GM12878 (cell line): ENCODE data around the gene RPL18. TPM values are rescaled to one million over a fixed set of nuclear protein-coding genes. Genes with fewer than 3 reads are reported as not detected.

ENCODE experiments used
- ATAC-seq: fragments of 200-7000 bp; cut with Tn5 transposase; 3 replicates; pipeline ENCODE4 v1.9.1; 2020; ENCODE audit warnings: mild to moderate bottlenecking, moderate library complexity
- BruUV-seq: library from RNA; stranded (reverse); fragments of 400-500 nt; replicated peaks from 2 replicates; lab custom pipeline; 2021; lab: Mats Ljungman, UMichigan
- CTCF ChIA-PET: fragments of 300-600 bp; sonication (Branson Sonifier 250); formaldehyde crosslinking; extraction: SDS; loops from one replicate; lab custom pipeline; 2021; ENCODE audit warnings: inconsistent platforms; lab: Yijun Ruan, JAX
- POLR2A ChIA-PET: fragments of 350-600 bp; formaldehyde crosslinking; extraction: SDS; loops from one replicate; lab custom pipeline; 2021; ENCODE audit warnings: inconsistent platforms; lab: Charles Lee
- RAD21 ChIA-PET: fragments of 300-600 bp; sonication (Branson Sonifier 250); formaldehyde crosslinking; loops from one replicate; lab custom pipeline; 2023; ENCODE audit warnings: antibody characterized with exemption; ENCODE audit not compliant: unreplicated experiment; lab: Charles Lee
- SMC1A ChIA-PET: fragments of 300-600 bp; sonication (Branson Sonifier 250); formaldehyde crosslinking; loops from one replicate; lab custom pipeline; 2023; ENCODE audit not compliant: unreplicated experiment, uncharacterized antibody; lab: Charles Lee
- DNase-seq: peaks from one replicate; pipeline ENCODE4 v3.0.0-alpha.2; 2011; ENCODE audit warnings: low read depth, low spot score
- FAIRE-seq: peaks from 3 replicates; lab custom pipeline; 2011; peaks lifted over from hg19 to GRCh38; lab: Jason Lieb, UNC
- H2AFZ ChIP-seq: 2 replicates; pipeline ENCODE4 v1.6.0; 2011; ENCODE audit warnings: low read depth, low read length, control low read depth; ENCODE audit not compliant: control insufficient read depth
- H3K27ac ChIP-seq: 2 replicates; pipeline ENCODE4 v1.5.1; 2011; ENCODE audit warnings: control low read depth; ENCODE audit not compliant: control insufficient read depth, insufficient read depth
- H3K27me3 ChIP-seq, 2 experiments: replicated peaks in 1 of 2; 2 replicates each; pipeline versions ENCODE4 v1.6.0 to v1.6.1; 2011; ENCODE audit warnings: low read length in 1 of 2; ENCODE audit not compliant: control insufficient read depth in 2 of 2, insufficient read depth in 2 of 2
- H3K36me3 ChIP-seq, 2 experiments: 2 replicates each; pipeline ENCODE4 v1.5.1; 2011; ENCODE audit warnings: low read length in 1 of 2; ENCODE audit not compliant: control insufficient read depth in 2 of 2, insufficient read depth in 2 of 2
- H3K4me1 ChIP-seq: 2 replicates; pipeline ENCODE4 v1.6.1; 2011; ENCODE audit warnings: mild to moderate bottlenecking, low read length, moderate library complexity, mixed read lengths; ENCODE audit not compliant: control insufficient read depth, insufficient read depth
- H3K4me2 ChIP-seq: 2 replicates; pipeline ENCODE4 v1.6.0; 2011; ENCODE audit warnings: control low read depth; ENCODE audit not compliant: control insufficient read depth, insufficient read depth
- H3K4me3 ChIP-seq: fragments of 200-600 bp; sonication (generic); 2 replicates; pipeline ENCODE4 v1.5.1; 2016
- H3K79me2 ChIP-seq: 2 replicates; pipeline ENCODE4 v1.6.0; 2011; ENCODE audit warnings: low read length; ENCODE audit not compliant: control insufficient read depth, insufficient read depth
- H3K9ac ChIP-seq: 2 replicates; pipeline ENCODE4 v1.8.0; 2011; ENCODE audit warnings: low read length, control low read depth, mixed read lengths; ENCODE audit not compliant: control insufficient read depth, insufficient read depth
- H3K9me3 ChIP-seq: replicated peaks from 3 replicates; pipeline ENCODE4 v1.5.1; 2011; ENCODE audit warnings: mild to moderate bottlenecking, low read length; ENCODE audit not compliant: control insufficient read depth, insufficient read depth
- H4K20me1 ChIP-seq: 2 replicates; pipeline ENCODE4 v1.6.0; 2011; ENCODE audit not compliant: control insufficient read depth, insufficient read depth
- ATF7 ChIP-seq: fragments of 450-650 bp; IDR thresholded peaks from 2 replicates; pipeline ENCODE4 v1.6.1; 2016; ENCODE audit warnings: low read depth, mild to moderate bottlenecking
- CBX5 ChIP-seq: sonication (generic); IDR thresholded peaks from 2 replicates; pipeline ENCODE4 v1.6.1; 2016; ENCODE audit warnings: low read depth, moderate library complexity, mild to moderate bottlenecking, inconsistent platforms
- CUX1 ChIP-seq: IDR thresholded peaks from 2 replicates; pipeline ENCODE4 v1.6.1; 2012; ENCODE audit warnings: improper control_type of control experiment, low read depth, low read length; ENCODE audit not compliant: insufficient replicate concordance
- GABPA ChIP-seq: IDR thresholded peaks from 2 replicates; pipeline ENCODE4 v1.6.1; 2014; ENCODE audit warnings: antibody characterized with exemption, low read depth, mild to moderate bottlenecking, inconsistent platforms
- KAT2A ChIP-seq: conservative IDR thresholded peaks from 2 replicates; pipeline ENCODE4 v1.6.1; 2011; ENCODE audit warnings: low read depth, low read length; ENCODE audit not compliant: control insufficient read depth
- MXI1 ChIP-seq: fragments of 150-350 bp; IDR thresholded peaks from 2 replicates; pipeline ENCODE4 v1.6.1; 2011; ENCODE audit warnings: low read depth, mild to moderate bottlenecking, inconsistent platforms, low read length, improper control_type of control experiment
- NBN ChIP-seq: fragments of 450-650 bp; IDR thresholded peaks from 2 replicates; pipeline ENCODE4 v1.6.1; 2016
- SIN3A ChIP-seq: IDR thresholded peaks from 2 replicates; pipeline ENCODE4 v1.6.1; 2012; ENCODE audit warnings: low read depth, low read length, improper control_type of control experiment
- SMAD5 ChIP-seq: IDR thresholded peaks from 2 replicates; pipeline ENCODE4 v1.6.1; 2016; ENCODE audit warnings: antibody characterized with exemption, low read depth
- SPI1 ChIP-seq: IDR thresholded peaks from 2 replicates; pipeline ENCODE4 v1.6.1; 2011; ENCODE audit warnings: low read depth, mild to moderate bottlenecking, low read length, moderate library complexity, borderline replicate concordance; ENCODE audit not compliant: insufficient read depth
- TCF7 ChIP-seq: IDR thresholded peaks from 2 replicates; pipeline ENCODE4 v1.6.1; 2014; ENCODE audit warnings: antibody characterized with exemption, borderline replicate concordance
- ZBTB33 ChIP-seq: fragments of 450-650 bp; IDR thresholded peaks from 2 replicates; pipeline ENCODE4 v1.6.1; 2017; ENCODE audit warnings: mild to moderate bottlenecking
- WGBS: methylation state at CpG from one replicate; pipeline ENCODE4 v1.1.6; 2016; ENCODE audit warnings: low lambda C conversion rate; ENCODE audit not compliant: insufficient replicate concordance, insufficient coverage; ENCODE audit errors: missing lambda C conversion rate; 5-methylcytosine and 5-hydroxymethylcytosine counted together
- in situ Hi-C: fragments of 300-500 bp; cut with MboI; formaldehyde crosslinking; loops from 9 replicates; pipeline ENCODE4 v1.14.3; 2018; ENCODE audit warnings: mixed read lengths
- intact Hi-C: fragments of 100-400 bp; cut with micrococcal nuclease; formaldehyde crosslinking; loops from one replicate; pipeline ENCODE4 v1.14.2; 2022; ENCODE audit not compliant: unreplicated experiment
- polyA plus RNA-seq, 11 experiments: library from polyadenylated mRNA; depleted of rRNA in 4 of 11; unstranded in 6 of 11; stranded (reverse) in 5 of 11; fragments of >200 nt; fragmentation: Nextera tagmentation in 4 of 11; fragmentation: Illumina TruSeq in 1 of 11; extraction: Ambion mirVana in 4 of 11; extraction: Trizol in 1 of 11; gene quantifications; 1 replicate in 1 of 11; 2 replicates in 10 of 11; pipeline versions ENCODE4 v1.2.1 to v1.2.3, GENCODE V29; 2011 to 2016; ENCODE audit warnings: inconsistent platforms in 2 of 11, missing spikeins in 2 of 11, low read depth in 1 of 11
- total RNA-seq, 4 experiments: library from RNA; depleted of rRNA in 3 of 4; stranded (reverse); fragments of >200 nt in 3 of 4; fragmentation: Illumina TruSeq in 1 of 4; extraction: Trizol in 1 of 4; gene quantifications; 2 replicates each; pipeline versions ENCODE4 v1.2.1 to v1.2.3, GENCODE V29; 2013 to 2021
- TF ChIP-seq, protein P1 (sequence below): IDR thresholded peaks from 2 replicates; pipeline ENCODE4 v1.6.1; 2012; ENCODE audit warnings: low read depth, low read length, improper control_type of control experiment
- TF ChIP-seq, protein P2 (sequence below): IDR thresholded peaks from 2 replicates; pipeline ENCODE4 v1.6.1; 2012; ENCODE audit warnings: low read depth, low read length, improper control_type of control experiment

The RPL18 gene
- total and polyA plus RNA-seq, 10 of the 15 experiments (the other 5 are each of a cell fraction or from before 2014, with no cell fraction given): 393 to 4,267 (median 2,019) TPM

DNA sequence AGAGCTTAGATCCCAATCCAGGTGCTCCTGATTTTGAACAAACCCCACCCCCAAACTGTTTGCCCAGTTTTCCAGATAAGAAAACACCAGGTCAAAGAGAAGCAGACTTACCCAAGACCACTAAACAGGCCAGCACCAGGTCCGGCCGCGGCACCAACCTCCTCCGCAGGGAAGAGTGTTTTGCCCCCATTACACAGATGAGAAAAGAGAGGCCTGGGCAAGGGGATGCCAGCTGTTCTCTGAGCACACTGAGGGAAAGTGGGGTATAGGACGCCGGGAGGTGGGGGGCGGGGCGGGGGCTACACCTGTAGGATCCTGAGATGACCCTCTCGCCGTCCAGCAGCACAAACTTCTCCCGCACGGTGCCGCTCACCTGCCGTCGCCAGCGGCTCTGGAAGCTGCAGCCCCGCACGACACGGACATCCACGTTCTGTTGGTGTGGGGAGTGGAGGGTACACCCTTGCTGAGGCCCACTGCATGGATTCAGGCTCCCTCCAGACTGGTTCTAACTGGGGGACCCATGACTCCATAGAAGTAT, 9.3 kb downstream of the RPL18 start (continued):
- TF ChIP-seq SPI1: no peak
- TF ChIP-seq SMAD5: no peak

DNA sequence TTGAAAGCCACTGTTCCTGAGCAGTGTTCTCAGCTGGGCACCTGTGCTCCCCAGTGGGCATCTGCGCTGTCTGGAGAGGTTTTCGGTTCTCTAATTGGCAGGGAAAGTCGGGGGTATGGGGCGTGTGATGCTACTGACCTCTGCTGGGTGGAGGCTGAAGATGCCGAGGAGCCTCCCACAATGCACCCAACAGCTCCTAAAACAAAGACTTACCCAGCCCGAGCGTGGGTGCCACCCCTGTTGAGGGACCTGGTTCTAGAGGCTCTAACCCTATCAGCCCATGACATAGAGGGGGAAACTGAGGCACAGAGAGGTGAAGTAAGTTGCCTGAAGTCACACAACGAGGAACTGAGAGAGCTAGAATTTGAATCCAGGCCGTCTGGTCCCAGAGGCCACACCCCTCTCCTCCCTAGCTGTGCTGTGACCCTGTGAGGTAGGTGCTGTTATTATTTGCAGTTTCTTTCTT, 10.1 kb downstream of the RPL18 start:
- no TSS peak for BruUV-seq
- Histone ChIP-seq H3K4me3 (no peak overlapping the region), H3K9me3 (no peaks in the 10 kb centered on the region), H4K20me1 (no peaks in the 10 kb centered on the region), H3K27me3 (no peaks in the 10 kb centered on the region), H3K27ac (no peak overlapping the region), H3K4me2 (0 out of 2 replicates have a peak overlapping the region, but pooled peaks have one; percentile 26), H3K4me1 (no peaks in the 10 kb centered on the region), H3K9ac (no peak overlapping the region), H3K79me2 (no peaks in the 10 kb centered on the region), H3K36me3 (peaks cover 0 to 5% of the 10 kb centered on the region in 2 experiments; a peak in 2 of 4 replicates), H2AFZ (peak overlapping the region; percentile 59)
- ChIA-PET CTCF (interaction anchor here (0.6 to 2.7 kb wide), 16 partner anchors 9 to 647 kb away, joined by 3 to 26 read pairs (median 5); partner anchors contain the start of gene CA11), POLR2A (interaction anchor here (0.7 to 1.7 kb wide), 10 partner anchors 9 to 275 kb away, joined by 3 to 11 read pairs (median 4); partner anchors contain the start of gene SPHK2), SMC1A (interaction anchor here (0.6 to 2.3 kb wide), 11 partner anchors 14 to 157 kb away, joined by 3 to 6 read pairs (median 3); no protein-coding TSS in a partner anchor), RAD21 (interaction anchor here (0.6 to 2.4 kb wide), 16 partner anchors 9 to 295 kb away, joined by 3 to 16 read pairs (median 4); partner anchors contain the start of genes CA11, RPL18 and SPHK2)
- in situ Hi-C loops (no loop called here), intact Hi-C loops (no loop called here)
- WGBS: 2% methylated on average over 9 of the region's 9 CpGs
- FAIRE-seq (peak; percentile 84), DNase-seq (no peak), ATAC-seq (peak; percentile 93)
- TF ChIP-seq MXI1 (no peak), CUX1 (no peak), KAT2A (no peak), SIN3A (no peak), NBN (no peak; the same call in 1 of the 2 replicates), ZBTB33 (no peak), GABPA (no peak), TCF7 (no peak), ATF7 (peak; percentile 23; the same call in 1 of the 2 replicates), CBX5 (no peak)
- TF ChIP-seq, protein P1, sequence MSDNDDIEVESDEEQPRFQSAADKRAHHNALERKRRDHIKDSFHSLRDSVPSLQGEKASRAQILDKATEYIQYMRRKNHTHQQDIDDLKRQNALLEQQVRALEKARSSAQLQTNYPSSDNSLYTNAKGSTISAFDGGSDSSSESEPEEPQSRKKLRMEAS: no peak
- TF ChIP-seq, protein P2, sequence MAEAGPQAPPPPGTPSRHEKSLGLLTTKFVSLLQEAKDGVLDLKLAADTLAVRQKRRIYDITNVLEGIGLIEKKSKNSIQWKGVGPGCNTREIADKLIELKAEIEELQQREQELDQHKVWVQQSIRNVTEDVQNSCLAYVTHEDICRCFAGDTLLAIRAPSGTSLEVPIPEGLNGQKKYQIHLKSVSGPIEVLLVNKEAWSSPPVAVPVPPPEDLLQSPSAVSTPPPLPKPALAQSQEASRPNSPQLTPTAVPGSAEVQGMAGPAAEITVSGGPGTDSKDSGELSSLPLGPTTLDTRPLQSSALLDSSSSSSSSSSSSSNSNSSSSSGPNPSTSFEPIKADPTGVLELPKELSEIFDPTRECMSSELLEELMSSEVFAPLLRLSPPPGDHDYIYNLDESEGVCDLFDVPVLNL: no peak
